T-helper 2 cell treated with Interferon-gamma antibody and Interleukin-4, amounts not matched to agents 5 μg/mL and 100 μg/mL, for 36 hours (primary cell): Measurements from ENCODE around the gene GLI2.

Experiments used
- DNase-seq: peaks from one replicate; pipeline ENCODE4 v3.0.0; 2021; ENCODE audit warnings: low spot score
- H3K27ac Mint-ChIP-seq: one replicate; pipeline ENCODE4 v1.8.0; 2021; ENCODE audit warnings: mild to moderate bottlenecking, mixed read lengths
- H3K27me3 Mint-ChIP-seq: one replicate; pipeline ENCODE4 v1.8.0; 2021; ENCODE audit warnings: low read depth, mixed read lengths
- H3K36me3 Mint-ChIP-seq: one replicate; pipeline ENCODE4 v1.8.0; 2021; ENCODE audit warnings: low read depth, mixed read lengths
- H3K4me1 Mint-ChIP-seq: one replicate; pipeline ENCODE4 v1.8.0; 2021; ENCODE audit warnings: low read depth, mixed read lengths
- H3K4me3 Mint-ChIP-seq: one replicate; pipeline ENCODE4 v1.8.0; 2022; ENCODE audit warnings: mild to moderate bottlenecking, moderate library complexity, mixed read lengths
- H3K9me3 Mint-ChIP-seq: one replicate; pipeline ENCODE4 v1.8.0; 2021; ENCODE audit warnings: mixed read lengths

Gene GLI2

GRCh38 chr2:120780402-120780801, 44.7 kb downstream of the GLI2 start:
- H3K36me3 Mint-ChIP-seq: no peaks in the 10 kb centered on the region
- no peak overlapping the region for H3K27ac Mint-ChIP-seq
- no peaks in the 10 kb centered on the region for H3K9me3 Mint-ChIP-seq
- no peak overlapping the region for H3K4me3 Mint-ChIP-seq
- DNase-seq: no peak
- H3K4me1 Mint-ChIP-seq: peaks cover 2% of the 10 kb centered on the region
- H3K27me3 Mint-ChIP-seq: no peaks in the 10 kb centered on the region

- H3K36me3 Mint-ChIP-seq: no peaks in the 10 kb centered on the region
- H3K9me3 Mint-ChIP-seq: no peaks in the 10 kb centered on the region
- H3K4me1 Mint-ChIP-seq: peaks cover 2% of the 10 kb centered on the region
- H3K27ac Mint-ChIP-seq: no peak overlapping the region
- H3K4me3 Mint-ChIP-seq: no peak overlapping the region
- DNase-seq: no peak
- H3K27me3 Mint-ChIP-seq: no peaks in the 10 kb centered on the region
Measured at GRCh38 chr2:120783371-120783791, 47.7 kb downstream of the GLI2 start.

- no peak overlapping the region for H3K27ac Mint-ChIP-seq
- no peak for DNase-seq
- H3K27me3 Mint-ChIP-seq: no peaks in the 10 kb centered on the region
- no peaks in the 10 kb centered on the region for H3K9me3 Mint-ChIP-seq
- H3K4me3 Mint-ChIP-seq: no peak overlapping the region
- no peaks in the 10 kb centered on the region for H3K36me3 Mint-ChIP-seq
- H3K4me1 Mint-ChIP-seq: peaks cover 2% of the 10 kb centered on the region
Measured at GRCh38 chr2:120783969-120784372, 48.3 kb downstream of the GLI2 start.
